GM23338 (cell line): ENCODE measurements around the gene AAMDC. TPM values are rescaled to one million over a fixed set of nuclear protein-coding genes. Genes with fewer than 3 reads are reported as not detected.

Experiments
- ATAC-seq: fragments of 200-7000 bp; cut with Tn5 transposase; 3 replicates; pipeline ENCODE4 v1.9.1; 2020
- DNase-seq: peaks from one replicate; pipeline ENCODE4 v3.0.0-alpha.2; 2015; ENCODE audit warnings: low spot score
- H2AFZ ChIP-seq: fragments of 200-600 bp; sonication (generic); 2 replicates; pipeline ENCODE4 v1.8.0; 2016; ENCODE audit warnings: antibody characterized with exemption, mild to moderate bottlenecking, moderate library complexity
- H3F3A ChIP-seq: fragments of 200-600 bp; sonication (generic); replicated peaks from 2 replicates; pipeline ENCODE4 v1.8.0; 2017; ENCODE audit warnings: antibody characterized with exemption, mixed run types, low read depth
- H3K27ac ChIP-seq: fragments of 200-600 bp; sonication (generic); 2 replicates; pipeline ENCODE4 v1.6.1; 2016; ENCODE audit warnings: low read depth
- H3K27me3 ChIP-seq: fragments of 200-600 bp; sonication (generic); 2 replicates; pipeline ENCODE4 v1.8.0; 2016; ENCODE audit warnings: mild to moderate bottlenecking, mixed run types, moderate library complexity; ENCODE audit not compliant: insufficient read depth
- H3K36me3 ChIP-seq: fragments of 200-600 bp; sonication (generic); 2 replicates; pipeline ENCODE4 v1.8.0; 2016; ENCODE audit warnings: mild to moderate bottlenecking; ENCODE audit not compliant: insufficient read depth
- H3K4me1 ChIP-seq: fragments of 200-600 bp; sonication (generic); 2 replicates; pipeline ENCODE4 v1.8.0; 2016; ENCODE audit warnings: mild to moderate bottlenecking, moderate library complexity; ENCODE audit not compliant: insufficient read depth
- H3K4me2 ChIP-seq: fragments of 200-600 bp; sonication (generic); 2 replicates; pipeline ENCODE4 v1.7.1; 2017; ENCODE audit warnings: mixed run types
- H3K4me3 ChIP-seq: fragments of 200-600 bp; sonication (generic); 2 replicates; pipeline ENCODE4 v1.6.1; 2016; ENCODE audit warnings: mixed run types
- H3K79me2 ChIP-seq: fragments of 200-600 bp; sonication (generic); replicated peaks from 2 replicates; pipeline ENCODE4 v1.8.0; 2017; ENCODE audit warnings: mild to moderate bottlenecking; ENCODE audit not compliant: insufficient read depth
- H3K9me2 ChIP-seq: fragments of 200-600 bp; sonication (generic); 2 replicates; pipeline ENCODE4 v1.8.0; 2017; ENCODE audit not compliant: insufficient read depth
- H4K20me1 ChIP-seq: fragments of 200-600 bp; sonication (generic); replicated peaks from 2 replicates; pipeline ENCODE4 v1.8.0; 2017; ENCODE audit warnings: mild to moderate bottlenecking; ENCODE audit not compliant: insufficient read depth
- H3K27ac Mint-ChIP-seq: 2 replicates; pipeline ENCODE4 v1.8.0; 2020; ENCODE audit warnings: inconsistent platforms, mild to moderate bottlenecking, moderate library complexity, mixed read lengths
- H3K27me3 Mint-ChIP-seq: 3 replicates; pipeline ENCODE4 v1.8.0; 2022; ENCODE audit warnings: low read depth, mild to moderate bottlenecking, moderate library complexity, mixed read lengths, inconsistent platforms; ENCODE audit not compliant: insufficient read depth, poor library complexity
- H3K36me3 Mint-ChIP-seq: 3 replicates; pipeline ENCODE4 v1.8.0; 2021; ENCODE audit warnings: low read depth, mild to moderate bottlenecking, inconsistent platforms, moderate library complexity, mixed read lengths
- H3K4me1 Mint-ChIP-seq: 3 replicates; pipeline ENCODE4 v1.8.0; 2020; ENCODE audit warnings: mild to moderate bottlenecking, inconsistent platforms, mixed read lengths
- H3K4me3 Mint-ChIP-seq: 3 replicates; pipeline ENCODE4 v1.8.0; 2021; ENCODE audit warnings: moderate library complexity, mild to moderate bottlenecking, inconsistent platforms, mixed read lengths
- H3K9me3 Mint-ChIP-seq: 3 replicates; pipeline ENCODE4 v1.8.0; 2020; ENCODE audit warnings: moderate library complexity, mild to moderate bottlenecking, inconsistent platforms, mixed read lengths
- EZH2 ChIP-seq: fragments of 200-600 bp; sonication (generic); IDR thresholded peaks from one replicate; pipeline ENCODE4 v1.8.0; 2017; ENCODE audit warnings: antibody characterized with exemption, mild to moderate bottlenecking, low read depth; ENCODE audit not compliant: unreplicated experiment
- JUNB ChIP-seq: IDR thresholded peaks from one replicate; pipeline ENCODE4 v1.6.1; 2016; ENCODE audit warnings: antibody characterized with exemption; ENCODE audit not compliant: unreplicated experiment
- NANOG ChIP-seq: IDR thresholded peaks from 2 replicates; pipeline ENCODE4 v1.6.1; 2016; ENCODE audit warnings: antibody characterized with exemption, borderline replicate concordance
- POLR2AphosphoS5 ChIP-seq: IDR thresholded peaks from 2 replicates; pipeline ENCODE4 v1.6.1; 2016; ENCODE audit warnings: antibody characterized with exemption, low read depth
- STAT1 ChIP-seq: IDR thresholded peaks from one replicate; pipeline ENCODE4 v1.6.1; 2016; ENCODE audit warnings: antibody characterized with exemption; ENCODE audit not compliant: unreplicated experiment
- ZNF331 ChIP-seq: fragments of 250-450 bp; sonication (Bioruptor Pico); IDR thresholded peaks from 2 replicates; pipeline ENCODE4 v1.5.0; 2020; ENCODE audit warnings: low read depth, mild to moderate bottlenecking, moderate library complexity
- polyA plus RNA-seq: library from polyadenylated mRNA; unstranded; fragments of >200 nt; fragmentation: Nextera tagmentation; extraction: Ambion mirVana; gene quantifications from 2 replicates; pipeline ENCODE4 v1.2.1, GENCODE V29; 2016
- total RNA-seq: library from RNA; depleted of rRNA; stranded (reverse); fragments of >200 nt; shearing (Covaris generic); gene quantifications from 2 replicates; pipeline ENCODE4 v1.2.3, GENCODE V29; 2014
- TF ChIP-seq, protein P1 (sequence below): IDR thresholded peaks from 2 replicates; pipeline ENCODE4 v1.6.1; 2016; ENCODE audit warnings: antibody characterized with exemption
- TF ChIP-seq, protein P2 (sequence below): IDR thresholded peaks from one replicate; pipeline ENCODE4 v1.6.1; 2018; ENCODE audit warnings: antibody characterized with exemption; ENCODE audit not compliant: unreplicated experiment
- TF ChIP-seq, protein P3 (sequence below), 2 experiments: fragments of 200-600 bp in 1 of 2; sonication (generic) in 1 of 2; conservative IDR thresholded peaks; 2 replicates each; pipeline versions ENCODE4 v1.5.1 to v1.6.1; 2016 to 2017; ENCODE audit warnings: antibody characterized with exemption in 2 of 2, low read depth in 2 of 2, mild to moderate bottlenecking in 2 of 2, moderate library complexity in 1 of 2
- TF ChIP-seq, protein P4 (sequence below): fragments of 250-450 bp; sonication (Bioruptor Pico); IDR thresholded peaks from 2 replicates; pipeline ENCODE4 v1.5.0; 2020; ENCODE audit warnings: mild to moderate bottlenecking, moderate library complexity

AAMDC gene
- total and polyA plus RNA-seq, 2 experiments from 2014 or later: 5.3 to 50.2 TPM

DNA sequence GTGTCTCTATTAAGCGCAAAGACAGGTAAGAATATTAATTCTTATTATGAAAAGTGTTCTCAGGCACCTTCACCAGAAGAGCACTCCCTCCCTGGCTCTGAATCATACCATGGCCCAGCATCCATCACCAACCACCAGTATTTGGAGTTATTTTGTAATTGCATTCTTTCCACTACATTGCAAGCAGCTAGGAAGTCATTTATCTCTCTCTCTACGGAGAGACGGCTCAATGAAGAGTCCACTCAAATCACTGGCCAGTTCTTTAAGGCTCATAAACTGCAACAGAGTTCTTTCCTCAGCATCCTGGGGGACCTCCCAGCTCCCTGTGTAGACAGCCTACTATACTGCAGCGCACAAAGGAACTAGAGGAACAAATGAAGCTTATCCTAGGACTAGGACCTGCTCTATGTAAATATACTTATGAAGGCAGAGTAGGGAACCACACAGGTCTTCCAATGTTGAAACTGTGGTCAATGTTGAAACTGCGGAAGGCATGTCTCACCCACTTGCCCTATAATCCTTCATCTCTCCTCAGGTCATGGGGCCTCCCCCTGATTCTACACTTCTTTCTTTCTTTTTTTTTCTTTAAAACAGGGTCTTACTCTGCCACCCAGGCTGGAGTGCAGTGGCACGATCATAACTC, 63.4 kb downstream of the AAMDC start (continued):
- TF ChIP-seq EZH2 (no peak), JUNB (no peak), ZNF331 (CRISPR knock-in tag) (no peak), NANOG (no peak)
- TF ChIP-seq, protein P1, sequence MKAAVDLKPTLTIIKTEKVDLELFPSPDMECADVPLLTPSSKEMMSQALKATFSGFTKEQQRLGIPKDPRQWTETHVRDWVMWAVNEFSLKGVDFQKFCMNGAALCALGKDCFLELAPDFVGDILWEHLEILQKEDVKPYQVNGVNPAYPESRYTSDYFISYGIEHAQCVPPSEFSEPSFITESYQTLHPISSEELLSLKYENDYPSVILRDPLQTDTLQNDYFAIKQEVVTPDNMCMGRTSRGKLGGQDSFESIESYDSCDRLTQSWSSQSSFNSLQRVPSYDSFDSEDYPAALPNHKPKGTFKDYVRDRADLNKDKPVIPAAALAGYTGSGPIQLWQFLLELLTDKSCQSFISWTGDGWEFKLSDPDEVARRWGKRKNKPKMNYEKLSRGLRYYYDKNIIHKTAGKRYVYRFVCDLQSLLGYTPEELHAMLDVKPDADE: no peak

DNA sequence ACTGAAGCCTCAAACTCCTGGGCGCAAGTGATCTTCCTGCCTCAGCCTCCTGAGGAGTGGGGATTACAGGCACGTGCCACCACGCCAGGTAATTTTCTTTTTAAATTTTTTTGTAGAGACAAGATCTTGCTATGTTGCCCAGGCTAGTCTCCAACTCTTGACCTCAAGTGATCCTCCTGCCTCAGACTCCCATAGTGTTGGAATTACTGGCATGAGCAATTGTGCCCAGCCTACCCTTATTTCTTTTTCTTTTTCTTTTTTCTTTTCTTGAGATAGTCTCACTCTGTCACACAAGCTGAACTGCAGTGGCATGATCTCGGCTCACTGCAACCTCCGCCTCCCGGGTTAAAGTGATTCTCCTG, 63.9 kb downstream of the AAMDC start:
- H3K36me3 Mint-ChIP-seq: peaks cover 20% of the 10 kb centered on the region; the same call in 2 of the 3 replicates
- H3K4me1 ChIP-seq: no peaks in the 10 kb centered on the region; the same call in 1 of the 2 replicates
- H3K27me3 ChIP-seq: no peaks in the 10 kb centered on the region
- H3K27ac ChIP-seq: peak overlapping the region; percentile 72; the same call in 1 of the 2 replicates
- no peaks in the 10 kb centered on the region; the same call in 2 of the 3 replicates for H3K9me3 Mint-ChIP-seq
- H3K79me2 ChIP-seq: no peaks in the 10 kb centered on the region
- H3F3A ChIP-seq: no peaks in the 10 kb centered on the region
- H3K27me3 Mint-ChIP-seq: peaks cover 3% of the 10 kb centered on the region
- H3K9me2 ChIP-seq: no peaks in the 10 kb centered on the region
- H2AFZ ChIP-seq: no peak overlapping the region
- ATAC-seq: no peak
- H3K36me3 ChIP-seq: no peaks in the 10 kb centered on the region; the same call in 1 of the 2 replicates
- no peak overlapping the region for H3K27ac Mint-ChIP-seq
- DNase-seq: no peak
- H4K20me1 ChIP-seq: no peaks in the 10 kb centered on the region
- no peak overlapping the region for H3K4me3 ChIP-seq
- H3K4me3 Mint-ChIP-seq: no peak overlapping the region
- no peak overlapping the region for H3K4me2 ChIP-seq
- no peaks in the 10 kb centered on the region for H3K4me1 Mint-ChIP-seq
- TF ChIP-seq, protein P2, sequence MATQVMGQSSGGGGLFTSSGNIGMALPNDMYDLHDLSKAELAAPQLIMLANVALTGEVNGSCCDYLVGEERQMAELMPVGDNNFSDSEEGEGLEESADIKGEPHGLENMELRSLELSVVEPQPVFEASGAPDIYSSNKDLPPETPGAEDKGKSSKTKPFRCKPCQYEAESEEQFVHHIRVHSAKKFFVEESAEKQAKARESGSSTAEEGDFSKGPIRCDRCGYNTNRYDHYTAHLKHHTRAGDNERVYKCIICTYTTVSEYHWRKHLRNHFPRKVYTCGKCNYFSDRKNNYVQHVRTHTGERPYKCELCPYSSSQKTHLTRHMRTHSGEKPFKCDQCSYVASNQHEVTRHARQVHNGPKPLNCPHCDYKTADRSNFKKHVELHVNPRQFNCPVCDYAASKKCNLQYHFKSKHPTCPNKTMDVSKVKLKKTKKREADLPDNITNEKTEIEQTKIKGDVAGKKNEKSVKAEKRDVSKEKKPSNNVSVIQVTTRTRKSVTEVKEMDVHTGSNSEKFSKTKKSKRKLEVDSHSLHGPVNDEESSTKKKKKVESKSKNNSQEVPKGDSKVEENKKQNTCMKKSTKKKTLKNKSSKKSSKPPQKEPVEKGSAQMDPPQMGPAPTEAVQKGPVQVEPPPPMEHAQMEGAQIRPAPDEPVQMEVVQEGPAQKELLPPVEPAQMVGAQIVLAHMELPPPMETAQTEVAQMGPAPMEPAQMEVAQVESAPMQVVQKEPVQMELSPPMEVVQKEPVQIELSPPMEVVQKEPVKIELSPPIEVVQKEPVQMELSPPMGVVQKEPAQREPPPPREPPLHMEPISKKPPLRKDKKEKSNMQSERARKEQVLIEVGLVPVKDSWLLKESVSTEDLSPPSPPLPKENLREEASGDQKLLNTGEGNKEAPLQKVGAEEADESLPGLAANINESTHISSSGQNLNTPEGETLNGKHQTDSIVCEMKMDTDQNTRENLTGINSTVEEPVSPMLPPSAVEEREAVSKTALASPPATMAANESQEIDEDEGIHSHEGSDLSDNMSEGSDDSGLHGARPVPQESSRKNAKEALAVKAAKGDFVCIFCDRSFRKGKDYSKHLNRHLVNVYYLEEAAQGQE: no peak
- TF ChIP-seq, protein P3, sequence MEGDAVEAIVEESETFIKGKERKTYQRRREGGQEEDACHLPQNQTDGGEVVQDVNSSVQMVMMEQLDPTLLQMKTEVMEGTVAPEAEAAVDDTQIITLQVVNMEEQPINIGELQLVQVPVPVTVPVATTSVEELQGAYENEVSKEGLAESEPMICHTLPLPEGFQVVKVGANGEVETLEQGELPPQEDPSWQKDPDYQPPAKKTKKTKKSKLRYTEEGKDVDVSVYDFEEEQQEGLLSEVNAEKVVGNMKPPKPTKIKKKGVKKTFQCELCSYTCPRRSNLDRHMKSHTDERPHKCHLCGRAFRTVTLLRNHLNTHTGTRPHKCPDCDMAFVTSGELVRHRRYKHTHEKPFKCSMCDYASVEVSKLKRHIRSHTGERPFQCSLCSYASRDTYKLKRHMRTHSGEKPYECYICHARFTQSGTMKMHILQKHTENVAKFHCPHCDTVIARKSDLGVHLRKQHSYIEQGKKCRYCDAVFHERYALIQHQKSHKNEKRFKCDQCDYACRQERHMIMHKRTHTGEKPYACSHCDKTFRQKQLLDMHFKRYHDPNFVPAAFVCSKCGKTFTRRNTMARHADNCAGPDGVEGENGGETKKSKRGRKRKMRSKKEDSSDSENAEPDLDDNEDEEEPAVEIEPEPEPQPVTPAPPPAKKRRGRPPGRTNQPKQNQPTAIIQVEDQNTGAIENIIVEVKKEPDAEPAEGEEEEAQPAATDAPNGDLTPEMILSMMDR (conservative IDR thresholded peaks at IDR 0.05; ENCODE audit: low read depth in 2 of 2): no peak
- no peak for TF ChIP-seq JUNB
- no peak for TF ChIP-seq POLR2AphosphoS5
- TF ChIP-seq, protein P4, sequence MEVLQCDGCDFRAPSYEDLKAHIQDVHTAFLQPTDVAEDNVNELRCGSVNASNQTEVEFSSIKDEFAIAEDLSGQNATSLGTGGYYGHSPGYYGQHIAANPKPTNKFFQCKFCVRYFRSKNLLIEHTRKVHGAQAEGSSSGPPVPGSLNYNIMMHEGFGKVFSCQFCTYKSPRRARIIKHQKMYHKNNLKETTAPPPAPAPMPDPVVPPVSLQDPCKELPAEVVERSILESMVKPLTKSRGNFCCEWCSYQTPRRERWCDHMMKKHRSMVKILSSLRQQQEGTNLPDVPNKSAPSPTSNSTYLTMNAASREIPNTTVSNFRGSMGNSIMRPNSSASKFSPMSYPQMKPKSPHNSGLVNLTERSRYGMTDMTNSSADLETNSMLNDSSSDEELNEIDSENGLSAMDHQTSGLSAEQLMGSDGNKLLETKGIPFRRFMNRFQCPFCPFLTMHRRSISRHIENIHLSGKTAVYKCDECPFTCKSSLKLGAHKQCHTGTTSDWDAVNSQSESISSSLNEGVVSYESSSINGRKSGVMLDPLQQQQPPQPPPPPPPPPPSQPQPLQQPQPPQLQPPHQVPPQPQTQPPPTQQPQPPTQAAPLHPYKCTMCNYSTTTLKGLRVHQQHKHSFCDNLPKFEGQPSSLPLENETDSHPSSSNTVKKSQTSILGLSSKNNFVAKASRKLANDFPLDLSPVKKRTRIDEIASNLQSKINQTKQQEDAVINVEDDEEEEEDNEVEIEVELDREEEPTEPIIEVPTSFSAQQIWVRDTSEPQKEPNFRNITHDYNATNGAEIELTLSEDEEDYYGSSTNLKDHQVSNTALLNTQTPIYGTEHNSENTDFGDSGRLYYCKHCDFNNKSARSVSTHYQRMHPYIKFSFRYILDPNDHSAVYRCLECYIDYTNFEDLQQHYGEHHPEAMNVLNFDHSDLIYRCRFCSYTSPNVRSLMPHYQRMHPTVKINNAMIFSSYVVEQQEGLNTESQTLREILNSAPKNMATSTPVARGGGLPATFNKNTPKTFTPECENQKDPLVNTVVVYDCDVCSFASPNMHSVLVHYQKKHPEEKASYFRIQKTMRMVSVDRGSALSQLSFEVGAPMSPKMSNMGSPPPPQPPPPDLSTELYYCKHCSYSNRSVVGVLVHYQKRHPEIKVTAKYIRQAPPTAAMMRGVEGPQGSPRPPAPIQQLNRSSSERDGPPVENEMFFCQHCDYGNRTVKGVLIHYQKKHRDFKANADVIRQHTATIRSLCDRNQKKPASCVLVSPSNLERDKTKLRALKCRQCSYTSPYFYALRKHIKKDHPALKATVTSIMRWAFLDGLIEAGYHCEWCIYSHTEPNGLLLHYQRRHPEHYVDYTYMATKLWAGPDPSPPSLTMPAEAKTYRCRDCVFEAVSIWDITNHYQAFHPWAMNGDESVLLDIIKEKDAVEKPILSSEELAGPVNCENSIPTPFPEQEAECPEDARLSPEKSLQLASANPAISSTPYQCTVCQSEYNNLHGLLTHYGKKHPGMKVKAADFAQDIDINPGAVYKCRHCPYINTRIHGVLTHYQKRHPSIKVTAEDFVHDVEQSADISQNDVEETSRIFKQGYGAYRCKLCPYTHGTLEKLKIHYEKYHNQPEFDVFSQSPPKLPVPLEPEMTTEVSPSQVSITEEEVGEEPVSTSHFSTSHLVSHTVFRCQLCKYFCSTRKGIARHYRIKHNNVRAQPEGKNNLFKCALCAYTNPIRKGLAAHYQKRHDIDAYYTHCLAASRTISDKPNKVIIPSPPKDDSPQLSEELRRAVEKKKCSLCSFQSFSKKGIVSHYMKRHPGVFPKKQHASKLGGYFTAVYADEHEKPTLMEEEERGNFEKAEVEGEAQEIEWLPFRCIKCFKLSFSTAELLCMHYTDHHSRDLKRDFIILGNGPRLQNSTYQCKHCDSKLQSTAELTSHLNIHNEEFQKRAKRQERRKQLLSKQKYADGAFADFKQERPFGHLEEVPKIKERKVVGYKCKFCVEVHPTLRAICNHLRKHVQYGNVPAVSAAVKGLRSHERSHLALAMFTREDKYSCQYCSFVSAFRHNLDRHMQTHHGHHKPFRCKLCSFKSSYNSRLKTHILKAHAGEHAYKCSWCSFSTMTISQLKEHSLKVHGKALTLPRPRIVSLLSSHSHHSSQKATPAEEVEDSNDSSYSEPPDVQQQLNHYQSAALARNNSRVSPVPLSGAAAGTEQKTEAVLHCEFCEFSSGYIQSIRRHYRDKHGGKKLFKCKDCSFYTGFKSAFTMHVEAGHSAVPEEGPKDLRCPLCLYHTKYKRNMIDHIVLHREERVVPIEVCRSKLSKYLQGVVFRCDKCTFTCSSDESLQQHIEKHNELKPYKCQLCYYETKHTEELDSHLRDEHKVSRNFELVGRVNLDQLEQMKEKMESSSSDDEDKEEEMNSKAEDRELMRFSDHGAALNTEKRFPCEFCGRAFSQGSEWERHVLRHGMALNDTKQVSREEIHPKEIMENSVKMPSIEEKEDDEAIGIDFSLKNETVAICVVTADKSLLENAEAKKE (CRISPR knock-in tag): no peak
- no peak for TF ChIP-seq STAT1
- TF ChIP-seq, protein P1: no peak
